SIG-M5 (cell line): Measurements from ENCODE around the gene GCNT2.
"Not testable (repeated sequence)": the region's sequence is repeated elsewhere in the genome, so short reads cannot be mapped to it uniquely, and the experiment has no call there.

Experiments used
- DNase-seq: peaks from one replicate; lab custom pipeline; 2025; lab: John Stamatoyannopoulos, UW

The GCNT2 gene

DNA sequence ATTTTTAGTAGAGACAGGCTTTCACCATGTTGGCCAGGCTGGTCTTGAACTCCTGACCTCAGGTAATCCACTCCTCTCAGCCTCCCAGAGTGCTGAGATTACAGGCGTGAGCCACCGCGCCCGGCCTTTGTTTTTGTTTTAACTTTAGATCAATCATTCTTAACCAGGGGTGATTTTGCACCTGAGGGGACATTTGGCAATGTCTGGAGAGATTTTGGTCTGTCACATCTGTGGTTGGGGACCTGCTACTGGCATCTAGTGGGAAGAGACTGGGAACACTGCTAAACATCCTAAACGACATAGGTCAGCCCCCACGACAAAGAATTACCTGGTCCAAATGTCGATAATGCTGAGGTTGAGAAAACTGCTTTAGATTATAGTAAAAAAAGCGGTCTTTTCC is 91.0 kb downstream of the GCNT2 start:
- no peak for DNase-seq

DNA sequence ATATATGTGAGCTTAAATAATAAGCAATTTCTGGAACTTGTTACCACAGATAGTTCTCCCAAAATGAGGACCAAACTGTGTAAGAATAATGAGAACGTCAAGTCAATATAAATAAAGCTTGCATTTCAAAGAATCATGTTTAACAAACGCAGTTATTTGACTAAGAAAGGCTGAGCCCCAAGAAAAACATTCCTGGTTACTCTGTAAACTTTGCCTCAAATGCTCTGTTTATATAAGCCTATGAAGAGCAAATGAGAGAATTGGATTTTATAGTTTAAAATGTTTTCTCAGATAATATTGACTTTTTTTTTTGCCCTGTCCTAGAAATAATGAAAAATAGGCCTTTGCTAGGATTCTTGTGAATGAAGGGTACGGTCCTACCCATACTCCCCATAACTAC is 91.9 kb downstream of the GCNT2 start:
- DNase-seq, result no peak

DNA sequence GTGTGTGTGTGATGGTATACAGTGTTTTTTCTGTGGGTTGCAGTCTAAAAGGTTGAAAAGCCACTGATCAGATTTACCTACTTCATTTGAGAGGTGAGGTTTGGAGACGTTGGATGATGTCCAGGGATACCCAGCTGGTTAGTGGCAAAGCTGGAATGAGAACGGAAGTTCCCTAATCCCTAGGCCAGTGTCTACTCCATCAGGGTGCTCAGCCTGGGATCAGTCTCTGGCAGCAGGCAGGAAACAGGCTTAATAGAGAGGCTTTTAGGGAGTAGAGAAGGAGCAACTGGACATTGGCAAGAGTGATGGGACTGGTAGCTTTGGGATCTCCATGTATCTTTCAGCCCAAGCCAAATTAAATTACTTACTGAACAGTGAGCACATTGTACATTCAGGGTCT is 92.6 kb downstream of the GCNT2 start:
- no peak for DNase-seq

DNA sequence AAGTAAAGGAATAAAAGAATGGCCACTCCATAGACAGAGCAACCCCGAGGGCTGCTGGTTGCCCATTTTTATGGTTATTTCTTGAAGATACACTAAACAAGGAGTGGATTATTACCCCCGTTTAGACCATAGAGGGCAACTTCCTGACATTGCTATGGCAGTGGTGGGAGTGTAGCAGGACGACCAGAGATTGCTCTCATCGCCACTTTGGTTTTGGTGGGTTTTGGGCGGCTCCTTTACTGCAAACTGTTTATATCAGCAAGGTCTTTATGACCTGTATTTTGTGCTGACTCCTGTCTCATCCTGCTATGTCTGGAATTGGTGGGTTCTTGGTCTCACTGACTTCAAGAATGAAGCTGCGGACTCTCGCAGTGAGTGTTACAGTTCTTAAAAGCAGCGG is 94.5 kb downstream of the GCNT2 start:
- DNase-seq, result no peak

DNA sequence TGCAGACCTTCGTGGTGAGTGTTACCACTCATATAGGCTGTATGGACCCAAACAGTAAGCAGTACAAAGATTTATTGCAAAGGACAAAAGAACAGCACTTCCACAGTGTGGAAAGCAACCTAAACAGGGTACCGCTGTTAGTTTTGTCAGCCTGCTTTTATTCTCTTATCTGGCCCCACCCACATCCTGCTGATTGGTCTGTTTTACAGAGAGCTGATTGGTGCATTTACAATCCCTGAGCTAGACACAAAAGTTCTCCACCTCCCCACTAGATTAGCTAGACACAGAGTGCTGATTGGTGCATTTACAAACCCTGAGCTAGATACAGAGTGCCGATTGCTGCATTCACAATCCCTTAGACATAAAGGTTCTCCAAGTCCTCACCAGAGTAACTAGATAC is 95.1 kb downstream of the GCNT2 start:
- not testable (repeated sequence) for DNase-seq

DNA sequence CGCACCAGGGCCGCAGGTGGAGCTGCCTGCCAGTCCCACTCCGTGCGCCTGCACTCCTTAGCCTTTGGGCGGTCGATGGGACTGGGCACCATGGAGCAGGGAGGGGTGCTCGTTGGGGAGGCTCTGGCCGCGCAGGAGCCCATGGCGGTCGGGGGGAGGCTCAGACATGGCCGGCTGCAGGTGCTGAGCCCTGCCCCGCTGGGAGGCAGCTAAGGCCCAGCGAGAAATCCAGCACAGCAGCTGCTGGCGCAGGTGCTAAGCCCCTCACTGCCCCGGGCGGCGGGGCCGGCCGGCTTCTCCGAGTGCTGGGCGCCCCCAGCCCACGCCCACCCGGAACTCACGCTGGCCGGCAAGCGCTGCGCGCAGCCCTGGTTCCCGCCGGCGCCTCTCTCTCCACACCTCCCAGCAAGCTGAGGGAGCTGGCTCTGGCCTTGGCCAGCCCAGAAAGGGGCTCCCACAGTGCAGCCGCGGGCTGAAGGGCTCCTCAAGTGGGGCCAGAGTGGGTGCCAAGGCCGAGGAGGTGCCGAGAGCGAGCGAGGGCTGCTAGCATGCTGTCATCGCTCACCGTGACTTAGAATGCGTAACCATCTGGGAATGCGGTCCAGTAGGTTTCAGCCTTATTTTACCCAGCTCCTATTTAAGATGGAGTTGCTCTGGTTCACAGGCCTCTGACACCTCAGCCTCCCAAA is 96.0 kb downstream of the GCNT2 start:
- no peak for DNase-seq

DNA sequence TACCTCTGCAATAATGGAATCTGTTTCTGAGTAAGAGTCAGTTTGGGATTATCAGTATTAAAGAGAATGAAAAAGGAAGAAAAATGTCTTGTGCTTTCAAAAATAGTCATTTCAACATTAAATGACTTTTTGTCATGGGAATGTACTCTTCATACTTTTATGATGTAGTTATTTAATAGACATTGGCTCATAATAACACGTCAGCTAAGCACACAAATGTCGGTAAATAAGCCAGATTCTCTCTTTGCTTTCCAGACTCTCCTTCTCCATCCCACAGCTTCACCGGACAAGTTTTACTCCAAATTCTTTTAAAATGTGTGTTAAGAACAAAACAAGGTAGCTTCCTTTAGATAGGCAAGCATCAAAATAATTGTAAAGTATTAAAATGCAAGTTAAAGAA is 97.3 kb downstream of the GCNT2 start:
- DNase-seq, result no peak

DNA sequence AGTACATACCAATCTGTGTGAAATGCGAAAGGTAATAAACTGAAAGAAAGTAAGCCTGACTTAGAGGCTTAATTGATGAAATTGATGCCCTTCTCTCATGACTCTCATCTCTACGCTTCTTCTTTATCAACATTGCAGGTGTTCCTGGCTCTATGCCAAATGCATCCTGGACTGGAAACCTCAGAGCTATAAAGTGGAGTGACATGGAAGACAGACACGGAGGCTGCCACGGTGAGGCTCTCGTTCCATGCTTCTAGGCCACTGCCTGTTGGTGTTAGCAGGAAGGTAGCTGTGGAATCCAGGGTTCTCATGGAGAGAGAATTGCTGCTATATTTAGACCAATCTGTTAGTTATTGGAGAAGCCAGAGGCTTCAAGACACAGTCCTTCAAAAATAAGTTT is 100.1 kb downstream of the GCNT2 start:
- no peak for DNase-seq

DNA sequence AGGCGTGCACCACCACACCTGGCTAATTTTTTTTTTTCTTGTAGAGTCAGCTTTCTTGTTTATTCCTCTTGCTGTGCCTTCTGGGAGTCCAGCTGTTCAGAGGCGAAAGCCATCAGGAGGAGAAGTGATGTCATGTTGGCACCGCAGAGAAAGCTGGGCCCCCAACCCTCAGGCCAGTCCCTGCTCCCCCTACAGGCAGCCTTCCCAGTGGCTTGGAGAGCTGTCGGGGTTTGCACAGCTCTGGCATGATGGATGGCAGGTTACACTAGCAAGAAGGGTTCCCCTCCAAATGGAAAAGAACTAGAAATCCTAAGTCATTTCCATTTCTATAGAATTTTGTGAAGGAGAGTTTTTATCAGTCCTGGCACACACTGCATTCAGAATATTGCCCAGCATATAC is 100.7 kb downstream of the GCNT2 start:
- DNase-seq, result no peak

DNA sequence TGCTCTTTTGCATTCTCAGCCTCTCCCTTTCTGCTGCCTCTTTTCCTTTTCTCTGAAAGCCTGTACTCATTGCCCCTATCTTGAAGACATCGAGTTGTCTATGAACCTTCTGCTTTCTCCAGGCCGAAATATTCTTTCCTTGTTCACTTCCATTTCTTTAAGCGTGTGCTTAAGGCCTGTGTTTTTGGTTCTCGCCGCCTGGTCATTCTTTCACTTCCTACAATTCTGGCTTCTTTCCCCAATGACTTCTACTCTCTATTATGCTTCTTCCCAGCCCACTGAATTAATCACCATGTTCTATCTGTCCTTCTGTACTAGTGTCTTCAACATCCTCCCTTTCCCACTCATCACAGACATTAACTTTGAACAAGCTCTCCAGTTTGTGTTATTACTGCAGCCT is 103.7 kb downstream of the GCNT2 start:
- no peak for DNase-seq

DNA sequence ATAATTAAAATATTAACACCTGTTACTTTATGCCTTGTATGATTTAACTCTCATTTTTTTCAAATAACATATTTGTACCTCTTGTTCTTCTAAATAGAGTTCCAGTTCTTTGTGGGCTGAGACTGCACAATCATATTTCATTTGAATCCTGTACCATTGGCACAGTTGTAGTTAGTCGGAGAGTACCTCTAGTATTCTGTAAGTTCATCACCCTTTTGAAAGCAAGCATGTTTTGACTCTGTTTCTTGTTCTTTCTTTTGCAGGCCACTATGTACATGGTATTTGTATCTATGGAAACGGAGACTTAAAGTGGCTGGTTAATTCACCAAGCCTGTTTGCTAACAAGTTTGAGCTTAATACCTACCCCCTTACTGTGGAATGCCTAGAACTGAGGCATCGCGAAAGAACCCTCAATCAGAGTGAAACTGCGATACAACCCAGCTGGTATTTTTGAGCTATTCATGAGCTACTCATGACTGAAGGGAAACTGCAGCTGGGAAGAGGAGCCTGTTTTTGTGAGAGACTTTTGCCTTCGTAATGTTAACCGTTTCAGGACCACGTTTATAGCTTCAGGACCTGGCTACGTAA is 105.1 kb downstream of the GCNT2 start:
- DNase-seq, result no peak

DNA sequence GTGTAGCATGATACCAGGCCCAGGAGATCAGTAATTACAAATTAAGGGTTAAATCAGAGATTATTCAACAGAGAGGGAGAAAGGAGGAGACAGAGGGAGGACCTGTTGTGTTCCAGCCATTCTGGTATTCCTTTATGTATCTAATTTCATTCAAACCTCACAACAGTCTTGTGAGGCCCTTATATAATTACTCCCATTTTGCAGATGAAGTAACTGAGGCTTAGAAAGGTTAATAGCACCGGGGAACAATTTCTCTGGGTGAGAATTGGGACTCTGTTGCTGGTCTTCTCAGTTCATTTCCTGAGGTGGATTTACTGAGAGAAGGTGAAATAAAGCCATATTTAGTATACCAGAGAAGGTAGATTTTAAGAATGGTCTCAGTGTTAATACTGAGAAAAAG is 106.6 kb downstream of the GCNT2 start:
- no peak for DNase-seq

DNA sequence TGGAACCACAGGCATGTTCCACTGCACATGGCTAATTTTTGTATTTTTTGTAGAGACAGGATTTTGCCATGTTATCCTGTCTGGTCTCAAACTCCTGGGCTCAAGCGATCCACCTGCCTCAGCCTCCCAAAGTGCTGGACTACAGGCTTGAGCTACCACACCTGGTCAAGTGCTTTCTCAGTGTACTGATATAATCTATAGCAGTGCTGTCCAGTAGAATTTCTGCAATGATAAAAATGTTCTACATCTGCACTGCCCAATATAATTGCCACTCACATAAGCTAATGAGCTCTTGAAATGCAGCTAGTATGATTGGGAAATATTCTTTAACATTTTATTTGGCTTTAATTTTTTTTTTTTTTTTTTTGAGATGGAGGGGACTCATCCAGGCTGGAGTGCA is 109.0 kb downstream of the GCNT2 start:
- DNase-seq, result no peak

DNA sequence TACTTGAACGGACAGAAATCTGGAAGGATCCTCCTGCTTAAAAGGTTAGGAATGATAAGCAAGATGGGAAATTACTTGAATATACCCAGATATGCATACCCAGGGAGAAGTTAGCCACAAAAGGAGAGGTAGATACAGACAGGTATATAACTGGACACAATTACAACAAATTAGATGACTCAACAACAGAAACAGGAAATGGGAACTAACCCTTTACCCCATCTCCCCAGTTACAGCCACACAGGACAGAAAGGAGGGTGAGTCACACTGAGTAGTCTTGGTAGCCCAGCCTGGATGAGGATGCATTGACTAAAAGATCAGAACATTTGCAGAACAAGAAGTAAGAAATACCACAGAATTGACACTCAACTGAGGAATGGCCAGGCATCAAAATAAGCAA is 112.1 kb downstream of the GCNT2 start:
- DNase-seq, result peak; percentile 83

DNA sequence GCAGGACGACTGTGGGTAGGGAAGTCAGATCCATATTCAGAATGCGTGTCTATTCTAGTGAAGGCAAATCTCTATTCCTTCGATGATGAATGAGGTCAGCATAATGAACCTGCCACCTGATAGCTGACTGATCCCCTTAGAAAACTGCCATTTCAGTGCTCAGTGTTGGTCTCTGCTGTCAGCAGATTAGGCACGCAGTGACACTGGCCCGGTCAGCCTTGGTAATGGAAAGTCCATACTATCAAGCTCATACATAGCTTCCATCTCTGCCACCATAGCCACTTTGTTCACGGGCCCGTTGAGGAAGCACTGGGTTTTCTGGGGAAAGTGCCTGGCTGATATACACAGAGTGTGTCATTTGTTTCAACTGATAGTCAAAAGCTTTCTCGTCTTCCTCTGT is 119.3 kb downstream of the GCNT2 start:
- DNase-seq, result no peak

DNA sequence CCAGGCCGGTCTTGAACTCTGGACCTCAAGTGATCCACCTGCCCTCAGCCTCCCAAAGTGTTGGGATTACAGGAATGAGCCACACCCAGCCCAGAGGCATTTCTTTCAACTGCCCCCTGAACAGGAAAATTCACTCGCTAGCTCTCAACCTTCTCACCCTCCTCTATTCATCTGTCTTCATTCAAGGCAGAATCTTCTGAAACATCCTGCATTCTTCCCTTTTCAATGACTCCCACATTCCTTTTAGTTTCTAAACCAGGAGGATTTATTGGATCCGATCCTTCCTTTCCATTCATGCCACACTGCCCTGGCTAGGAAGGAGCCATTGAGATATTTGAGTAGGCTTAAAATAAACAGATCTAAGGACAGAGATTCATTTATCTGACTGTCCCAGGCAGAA is 120.4 kb downstream of the GCNT2 start:
- DNase-seq, result no peak

DNA sequence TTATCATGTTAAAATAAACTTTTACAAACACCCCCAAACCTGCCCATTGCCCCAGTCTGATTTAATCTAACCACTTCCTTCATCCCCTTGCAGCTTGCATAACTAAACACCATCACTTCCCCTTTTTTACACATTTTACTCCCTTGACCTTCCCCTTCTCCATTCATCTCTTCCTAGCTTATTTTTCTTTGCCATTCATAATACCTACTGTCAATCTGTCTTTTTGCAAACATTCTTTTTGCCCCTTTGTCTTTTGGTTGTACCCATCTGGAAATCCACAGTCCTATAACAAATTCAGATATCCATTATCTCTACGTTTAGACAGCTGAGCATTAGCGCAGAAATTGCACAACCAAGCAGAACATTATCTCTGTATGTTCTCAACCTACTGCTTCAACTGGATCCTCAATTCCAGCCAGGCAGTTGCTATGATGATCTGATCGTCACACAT is 122.1 kb downstream of the GCNT2 start:
- DNase-seq, result peak; percentile 78

DNA sequence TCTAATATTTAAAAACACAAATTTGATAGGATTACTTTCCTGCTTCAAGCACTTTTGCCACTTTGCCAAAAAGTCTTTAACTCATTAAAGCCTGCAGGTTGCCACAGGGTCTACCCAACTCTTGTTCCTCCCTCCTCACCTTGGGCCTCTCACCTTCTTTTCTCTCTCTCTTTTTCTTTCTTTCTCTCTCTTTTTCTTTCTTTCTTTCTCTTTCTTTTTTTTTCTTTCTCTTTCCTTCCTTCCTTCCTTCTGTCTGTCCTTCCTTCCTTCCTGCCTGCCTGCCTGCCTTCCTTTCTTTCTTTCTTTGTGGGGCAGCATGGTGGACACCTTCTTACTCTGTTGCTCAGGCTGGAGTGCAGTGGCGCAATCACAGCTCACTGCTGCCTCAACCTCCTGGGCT is 123.1 kb downstream of the GCNT2 start:
- DNase-seq, result no peak

DNA sequence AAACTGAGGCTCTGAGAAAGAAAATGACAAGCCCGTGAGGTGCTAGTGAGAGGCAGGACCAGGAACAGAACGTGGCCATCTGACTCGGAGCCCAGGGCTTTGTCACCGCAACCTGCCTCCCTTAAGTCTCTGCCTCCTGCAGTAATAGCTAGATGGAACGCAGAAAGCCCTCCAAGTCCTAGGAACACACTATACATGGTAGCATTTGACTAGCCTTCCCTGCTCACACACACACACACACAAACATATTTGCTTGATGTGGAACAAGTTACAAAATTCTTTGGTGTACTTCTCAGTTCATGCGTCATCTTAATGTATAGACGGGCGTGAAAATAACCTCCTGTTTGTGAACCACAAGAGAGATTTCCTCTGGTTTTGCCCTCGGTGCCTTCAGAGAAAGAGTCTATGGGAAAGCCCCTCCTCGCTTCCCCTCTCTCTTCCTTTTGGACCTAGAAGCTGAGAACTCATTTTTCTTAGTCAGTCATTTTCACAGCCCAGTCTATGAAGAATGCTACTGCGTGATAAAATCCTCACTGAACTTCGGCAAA is 134.4 kb downstream of the GCNT2 start:
- DNase-seq, result no peak

DNA sequence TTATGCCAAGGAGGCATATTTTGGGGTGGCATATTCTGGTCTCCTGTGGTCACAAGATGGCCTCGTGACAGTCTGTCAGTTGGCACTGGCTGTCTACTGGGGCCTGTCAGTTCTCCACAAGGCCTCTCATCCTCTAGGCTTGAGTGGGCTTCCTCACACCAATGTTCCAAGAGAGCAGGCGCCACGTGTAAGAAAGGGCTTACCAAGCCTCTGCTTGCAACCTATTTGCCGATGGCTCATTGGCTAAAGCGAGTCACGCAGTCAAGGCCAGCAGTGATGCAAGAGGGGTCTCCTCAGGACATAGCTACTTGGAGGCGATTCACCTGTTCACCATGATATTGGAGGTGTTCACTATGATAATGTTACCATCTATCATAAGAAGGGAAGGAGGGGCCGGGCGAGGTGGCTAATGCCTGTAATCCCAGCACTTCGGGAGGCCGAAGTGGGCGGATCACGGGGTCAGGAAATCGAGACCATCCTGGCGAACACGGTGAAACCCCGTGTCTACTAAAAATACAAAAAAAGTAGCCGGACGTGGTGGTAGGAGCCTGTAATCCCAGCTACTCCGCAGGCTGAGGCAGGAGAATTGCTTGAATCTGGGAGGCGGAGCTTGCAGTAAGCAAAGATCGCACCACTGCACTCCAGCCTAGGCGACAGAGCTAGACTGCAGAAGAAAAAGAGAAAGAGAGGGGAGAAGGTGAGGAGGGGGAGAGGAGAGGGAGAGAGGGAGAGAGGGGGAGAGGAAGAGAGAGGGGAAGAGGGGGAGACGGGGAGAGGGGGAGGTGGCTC is 138.0 kb downstream of the GCNT2 start:
- DNase-seq, result no peak

DNA sequence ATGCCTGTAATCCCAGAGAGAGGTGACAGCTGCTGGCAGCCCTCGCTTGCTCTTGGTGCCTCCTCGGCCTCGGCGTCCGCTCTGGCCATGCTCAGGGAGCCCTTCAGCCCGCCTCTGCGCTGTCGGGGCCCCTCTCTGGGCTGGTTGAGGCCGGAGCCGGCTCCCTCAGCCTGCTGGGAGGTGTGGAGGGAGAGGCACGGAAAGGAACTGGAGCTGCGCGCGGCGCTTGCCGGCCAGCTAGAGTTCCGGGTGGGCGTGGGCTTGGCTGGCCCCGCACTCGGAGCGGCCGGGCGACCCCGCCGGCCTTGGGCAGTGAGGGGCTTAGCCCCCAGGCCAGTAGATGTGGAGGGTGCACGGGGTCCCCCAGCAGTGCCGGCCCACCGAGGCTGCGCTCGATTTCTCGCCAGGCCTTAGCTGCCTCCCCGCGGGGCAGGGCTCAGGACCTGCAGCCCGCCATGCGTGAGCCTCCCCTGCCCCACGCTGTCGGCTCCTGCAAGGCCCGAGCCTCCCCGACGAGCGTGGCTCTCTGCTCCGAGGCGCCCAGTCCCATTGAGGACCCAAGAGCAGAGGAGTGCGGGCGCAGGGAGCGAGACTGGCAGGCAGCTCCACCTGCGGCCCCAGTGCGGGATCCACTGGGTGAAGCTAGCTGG is 138.7 kb downstream of the GCNT2 start:
- DNase-seq, result no peak

DNA sequence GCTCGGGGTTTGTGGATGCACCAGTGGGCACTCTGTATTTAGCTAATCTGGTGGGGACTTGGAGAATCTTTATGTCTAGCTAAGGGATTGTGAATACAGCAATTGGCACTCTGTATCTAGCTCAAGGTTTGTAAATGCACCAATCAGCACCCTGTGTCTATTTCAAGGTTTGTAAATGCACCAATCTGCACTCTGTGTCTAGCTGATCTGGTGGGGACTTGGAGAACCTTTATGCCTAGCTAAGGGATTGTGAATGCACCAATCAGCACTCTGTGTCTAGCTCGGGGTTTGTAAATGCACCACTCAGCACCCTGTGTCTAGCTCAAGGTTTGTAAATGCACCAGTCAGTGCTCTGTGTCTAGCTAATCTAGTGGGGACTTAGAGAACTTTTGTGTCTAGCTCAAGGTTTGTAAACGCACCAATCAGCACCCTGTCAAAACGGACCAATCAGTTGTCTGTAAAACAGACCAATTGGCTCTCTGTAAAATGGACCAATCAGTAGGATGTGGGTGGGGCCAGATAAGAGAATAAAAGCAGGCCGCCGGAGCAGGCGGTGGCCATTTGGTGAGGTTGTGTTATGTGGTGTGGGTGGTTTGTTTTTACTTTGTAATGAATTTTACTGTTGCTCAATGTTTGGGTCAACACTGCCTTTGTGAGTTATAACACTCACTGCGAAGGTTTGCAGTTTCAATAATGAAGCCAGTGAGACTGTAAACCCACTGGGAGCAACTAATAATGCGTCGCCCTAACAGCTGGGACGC is 139.5 kb downstream of the GCNT2 start:
- not testable (repeated sequence) for DNase-seq
